HepG2 (cell line): ENCODE measurements around the gene SBNO2. TPM values are rescaled to one million over a fixed set of nuclear protein-coding genes. Genes with fewer than 3 reads are reported as not detected.
A peak's percentile ranks its signal among the peaks of the same experiment; 100 is the strongest.

Source experiments
- ELF4 ChIP-seq: sonication (generic); formaldehyde crosslinking; IDR thresholded peaks from 2 replicates; pipeline ENCODE4 v1.5.0; 2020; ENCODE audit warnings: missing genetic modification reagents, mild to moderate bottlenecking, moderate library complexity, borderline replicate concordance
- ETS1 ChIP-seq: sonication (generic); formaldehyde crosslinking; IDR thresholded peaks from 2 replicates; pipeline ENCODE4 v1.4.0; 2020; ENCODE audit warnings: missing genetic modification reagents
- FOXJ3 ChIP-seq: sonication (generic); formaldehyde crosslinking; IDR thresholded peaks from 2 replicates; pipeline ENCODE4 v1.4.0; 2020; ENCODE audit warnings: missing genetic modification reagents, mild to moderate bottlenecking, borderline replicate concordance
- FOXO4 ChIP-seq: sonication (generic); formaldehyde crosslinking; conservative IDR thresholded peaks from 2 replicates; pipeline ENCODE4 v1.8.1; 2023; ENCODE audit warnings: missing genetic modification reagents
- GFI1 ChIP-seq: sonication (generic); formaldehyde crosslinking; IDR thresholded peaks from 2 replicates; pipeline ENCODE4 v1.5.0; 2020; ENCODE audit warnings: missing genetic modification reagents, mild to moderate bottlenecking, borderline replicate concordance
- JUNB ChIP-seq: sonication (generic); formaldehyde crosslinking; IDR thresholded peaks from 2 replicates; pipeline ENCODE4 v1.8.0; 2022; ENCODE audit warnings: missing genetic modification reagents, mild to moderate bottlenecking, borderline replicate concordance
- NCOR1 ChIP-seq: fragments of 200-600 bp; sonication (generic); IDR thresholded peaks from 2 replicates; pipeline ENCODE4 v1.7.0; 2017; ENCODE audit warnings: antibody characterized with exemption, low read length, borderline replicate concordance
- RCOR2 ChIP-seq: IDR thresholded peaks from 2 replicates; pipeline ENCODE4 v1.6.1; 2016; ENCODE audit warnings: missing biosample characterization, missing genetic modification reagents
- RORA ChIP-seq: sonication (generic); formaldehyde crosslinking; IDR thresholded peaks from 2 replicates; pipeline ENCODE4 v1.5.0; 2020; ENCODE audit warnings: mild to moderate bottlenecking, missing genetic modification reagents, moderate library complexity
- SMAD1 ChIP-seq: sonication (generic); formaldehyde crosslinking; IDR thresholded peaks from 2 replicates; pipeline ENCODE4 v1.4.0; 2020; ENCODE audit warnings: missing genetic modification reagents, low read depth, mild to moderate bottlenecking, borderline replicate concordance
- SSRP1 ChIP-seq: IDR thresholded peaks from 2 replicates; pipeline ENCODE4 v1.6.1; 2016; ENCODE audit warnings: control low read depth
- XRCC5 ChIP-seq: fragments of 200-400 bp; formaldehyde crosslinking; optimal IDR thresholded peaks from 2 replicates; pipeline ENCODE3; 2017; ENCODE audit warnings: mild to moderate bottlenecking, low read length
- ZMAT3 ChIP-seq: sonication (generic); formaldehyde crosslinking; conservative IDR thresholded peaks from 2 replicates; pipeline ENCODE4 v1.7.0; 2021; ENCODE audit warnings: missing genetic modification reagents
- ZNF251 ChIP-seq: sonication (generic); formaldehyde crosslinking; IDR thresholded peaks from 2 replicates; pipeline ENCODE4 v1.9.0; 2021; ENCODE audit warnings: mild to moderate bottlenecking, missing genetic modification reagents
- ZNF446 ChIP-seq: sonication (generic); formaldehyde crosslinking; IDR thresholded peaks from 2 replicates; pipeline ENCODE4 v1.5.0; 2020; ENCODE audit warnings: mild to moderate bottlenecking, missing genetic modification reagents
- ZSCAN12 ChIP-seq: sonication (generic); formaldehyde crosslinking; IDR thresholded peaks from 2 replicates; pipeline ENCODE4 v1.9.0; 2021; ENCODE audit warnings: mild to moderate bottlenecking, missing genetic modification reagents
- ZSCAN22 ChIP-seq: sonication (generic); formaldehyde crosslinking; IDR thresholded peaks from 2 replicates; pipeline ENCODE4 v1.4.0; 2020; ENCODE audit warnings: mild to moderate bottlenecking, missing genetic modification reagents
- polyA plus RNA-seq, 8 experiments: library from polyadenylated mRNA; depleted of rRNA in 3 of 8; stranded (reverse) in 7 of 8; unstranded in 1 of 8; fragments of >200 nt; fragmentation: Illumina TruSeq in 4 of 8; extraction: Trizol in 4 of 8; gene quantifications; 2 replicates each; pipeline versions ENCODE4 v1.2.1 to v1.2.3, GENCODE V29; 2011 to 2016; ENCODE audit warnings: low read depth in 4 of 8, missing spikeins in 1 of 8, mixed read lengths in 1 of 8; ENCODE audit not compliant: insufficient read depth in 1 of 8
- total RNA-seq, 5 experiments: library from RNA; depleted of rRNA; stranded (reverse); fragments of >200 nt; fragmentation: Illumina TruSeq; extraction: Trizol; gene quantifications; 2 replicates each; pipeline ENCODE4 v1.2.3, GENCODE V29; 2016; ENCODE audit warnings: low read depth in 1 of 5
- TF ChIP-seq, protein P1 (sequence below): sonication (generic); formaldehyde crosslinking; conservative IDR thresholded peaks from 2 replicates; pipeline ENCODE4 v1.5.0; 2020; ENCODE audit warnings: missing genetic modification reagents
- TF ChIP-seq, protein P2 (sequence below): sonication (generic); formaldehyde crosslinking; IDR thresholded peaks from 2 replicates; pipeline ENCODE4 v1.5.0; 2020; ENCODE audit warnings: missing genetic modification reagents
- TF ChIP-seq, protein P3 (sequence below): sonication (generic); formaldehyde crosslinking; IDR thresholded peaks from 2 replicates; pipeline ENCODE4 v1.4.0; 2020; ENCODE audit warnings: missing genetic modification reagents, borderline replicate concordance

The SBNO2 gene
- total and polyA plus RNA-seq, 2 of the 13 experiments (the other 11 are each of a cell fraction or from before 2014, with no cell fraction given): 8.6 to 10.4 TPM

- TF ChIP-seq ZMAT3 (CRISPR knock-in tag) (peak; percentile 69), GFI1 (CRISPR knock-in tag) (0 out of 2 replicates have a peak, but pooled peaks have one; percentile 57), FOXO4 (CRISPR knock-in tag) (no peak), NCOR1 (no peak; the same call in 1 of the 2 replicates), SMAD1 (CRISPR knock-in tag) (peak; percentile 71; the same call in 1 of the 2 replicates), SSRP1 (CRISPR knock-in tag) (no peak), ZNF251 (CRISPR knock-in tag) (no peak), ZSCAN22 (CRISPR knock-in tag) (no peak), ETS1 (no peak), JUNB (CRISPR knock-in tag) (no peak), ELF4 (CRISPR knock-in tag) (no peak), RCOR2 (CRISPR knock-in tag) (no peak), ZSCAN12 (CRISPR knock-in tag) (no peak), RORA (CRISPR knock-in tag) (no peak), FOXJ3 (CRISPR knock-in tag) (no peak), XRCC5 (peak; percentile 59), ZNF446 (peak; percentile 85; the same call in 1 of the 2 replicates)
- TF ChIP-seq, protein P1, sequence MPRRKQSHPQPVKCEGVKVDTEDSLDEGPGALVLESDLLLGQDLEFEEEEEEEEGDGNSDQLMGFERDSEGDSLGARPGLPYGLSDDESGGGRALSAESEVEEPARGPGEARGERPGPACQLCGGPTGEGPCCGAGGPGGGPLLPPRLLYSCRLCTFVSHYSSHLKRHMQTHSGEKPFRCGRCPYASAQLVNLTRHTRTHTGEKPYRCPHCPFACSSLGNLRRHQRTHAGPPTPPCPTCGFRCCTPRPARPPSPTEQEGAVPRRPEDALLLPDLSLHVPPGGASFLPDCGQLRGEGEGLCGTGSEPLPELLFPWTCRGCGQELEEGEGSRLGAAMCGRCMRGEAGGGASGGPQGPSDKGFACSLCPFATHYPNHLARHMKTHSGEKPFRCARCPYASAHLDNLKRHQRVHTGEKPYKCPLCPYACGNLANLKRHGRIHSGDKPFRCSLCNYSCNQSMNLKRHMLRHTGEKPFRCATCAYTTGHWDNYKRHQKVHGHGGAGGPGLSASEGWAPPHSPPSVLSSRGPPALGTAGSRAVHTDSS (CRISPR knock-in tag): no peak
- TF ChIP-seq, protein P2, sequence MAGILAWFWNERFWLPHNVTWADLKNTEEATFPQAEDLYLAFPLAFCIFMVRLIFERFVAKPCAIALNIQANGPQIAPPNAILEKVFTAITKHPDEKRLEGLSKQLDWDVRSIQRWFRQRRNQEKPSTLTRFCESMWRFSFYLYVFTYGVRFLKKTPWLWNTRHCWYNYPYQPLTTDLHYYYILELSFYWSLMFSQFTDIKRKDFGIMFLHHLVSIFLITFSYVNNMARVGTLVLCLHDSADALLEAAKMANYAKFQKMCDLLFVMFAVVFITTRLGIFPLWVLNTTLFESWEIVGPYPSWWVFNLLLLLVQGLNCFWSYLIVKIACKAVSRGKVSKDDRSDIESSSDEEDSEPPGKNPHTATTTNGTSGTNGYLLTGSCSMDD (CRISPR knock-in tag): no peak
- TF ChIP-seq, protein P3, sequence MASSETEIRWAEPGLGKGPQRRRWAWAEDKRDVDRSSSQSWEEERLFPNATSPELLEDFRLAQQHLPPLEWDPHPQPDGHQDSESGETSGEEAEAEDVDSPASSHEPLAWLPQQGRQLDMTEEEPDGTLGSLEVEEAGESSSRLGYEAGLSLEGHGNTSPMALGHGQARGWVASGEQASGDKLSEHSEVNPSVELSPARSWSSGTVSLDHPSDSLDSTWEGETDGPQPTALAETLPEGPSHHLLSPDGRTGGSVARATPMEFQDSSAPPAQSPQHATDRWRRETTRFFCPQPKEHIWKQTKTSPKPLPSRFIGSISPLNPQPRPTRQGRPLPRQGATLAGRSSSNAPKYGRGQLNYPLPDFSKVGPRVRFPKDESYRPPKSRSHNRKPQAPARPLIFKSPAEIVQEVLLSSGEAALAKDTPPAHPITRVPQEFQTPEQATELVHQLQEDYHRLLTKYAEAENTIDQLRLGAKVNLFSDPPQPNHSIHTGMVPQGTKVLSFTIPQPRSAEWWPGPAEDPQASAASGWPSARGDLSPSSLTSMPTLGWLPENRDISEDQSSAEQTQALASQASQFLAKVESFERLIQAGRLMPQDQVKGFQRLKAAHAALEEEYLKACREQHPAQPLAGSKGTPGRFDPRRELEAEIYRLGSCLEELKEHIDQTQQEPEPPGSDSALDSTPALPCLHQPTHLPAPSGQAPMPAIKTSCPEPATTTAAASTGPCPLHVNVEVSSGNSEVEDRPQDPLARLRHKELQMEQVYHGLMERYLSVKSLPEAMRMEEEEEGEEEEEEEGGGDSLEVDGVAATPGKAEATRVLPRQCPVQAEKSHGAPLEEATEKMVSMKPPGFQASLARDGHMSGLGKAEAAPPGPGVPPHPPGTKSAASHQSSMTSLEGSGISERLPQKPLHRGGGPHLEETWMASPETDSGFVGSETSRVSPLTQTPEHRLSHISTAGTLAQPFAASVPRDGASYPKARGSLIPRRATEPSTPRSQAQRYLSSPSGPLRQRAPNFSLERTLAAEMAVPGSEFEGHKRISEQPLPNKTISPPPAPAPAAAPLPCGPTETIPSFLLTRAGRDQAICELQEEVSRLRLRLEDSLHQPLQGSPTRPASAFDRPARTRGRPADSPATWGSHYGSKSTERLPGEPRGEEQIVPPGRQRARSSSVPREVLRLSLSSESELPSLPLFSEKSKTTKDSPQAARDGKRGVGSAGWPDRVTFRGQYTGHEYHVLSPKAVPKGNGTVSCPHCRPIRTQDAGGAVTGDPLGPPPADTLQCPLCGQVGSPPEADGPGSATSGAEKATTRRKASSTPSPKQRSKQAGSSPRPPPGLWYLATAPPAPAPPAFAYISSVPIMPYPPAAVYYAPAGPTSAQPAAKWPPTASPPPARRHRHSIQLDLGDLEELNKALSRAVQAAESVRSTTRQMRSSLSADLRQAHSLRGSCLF: no peak
Observed at GRCh38 chr19:1103708-1104310, 70.3 kb downstream of the SBNO2 start, which contains the start of gene GPX4 (continued).
